Caco-2 (cell line): Measurements from ENCODE around the gene CTDSP2. TPM values are rescaled to one million over a fixed set of nuclear protein-coding genes. Genes with fewer than 3 reads are reported as not detected.

Experiments
- BruUV-seq: library from RNA; stranded (reverse); fragments of 400-500 nt; replicated peaks from 2 replicates; lab custom pipeline; 2021; lab: Mats Ljungman, UMichigan
- CTCF ChIA-PET: fragments of 300-600 bp; sonication (Branson Sonifier 250); formaldehyde crosslinking; loops from one replicate; lab custom pipeline; 2022; ENCODE audit warnings: antibody characterized with exemption; lab: Charles Lee
- POLR2A ChIA-PET: fragments of 300-600 bp; sonication (Branson Sonifier 250); formaldehyde crosslinking; loops from one replicate; lab custom pipeline; 2022; ENCODE audit warnings: antibody characterized with exemption; lab: Charles Lee
- DNase-seq, 2 experiments: peaks; one replicate each; pipeline versions ENCODE4 v3.0.0 to v3.0.0-alpha.2; 2020 to 2022
- H3K27me3 ChIP-seq: replicated peaks from 2 replicates; pipeline ENCODE4 v1.6.0; 2011; ENCODE audit warnings: low read length; ENCODE audit not compliant: control insufficient read depth, insufficient read depth
- H3K36me3 ChIP-seq: 2 replicates; pipeline ENCODE4 v1.5.1; 2011; ENCODE audit warnings: low read length; ENCODE audit not compliant: control insufficient read depth, insufficient read depth
- H3K4me1 ChIP-seq: fragments of 250-450 bp; sonication (Bioruptor Pico); 2 replicates; pipeline ENCODE4 v1.5.1; 2020; ENCODE audit warnings: mild to moderate bottlenecking
- H3K4me3 ChIP-seq: 2 replicates; pipeline ENCODE4 v1.5.1; 2011; ENCODE audit warnings: low read depth, mild to moderate bottlenecking, control low read depth, low read length
- H3K9me3 ChIP-seq: fragments of 250-450 bp; sonication (Bioruptor Pico); 2 replicates; pipeline ENCODE4 v1.5.1; 2020; ENCODE audit warnings: mild to moderate bottlenecking, moderate library complexity
- H3K27ac Mint-ChIP-seq: one replicate; pipeline ENCODE4 v1.8.0; 2022; ENCODE audit warnings: mixed read lengths; ENCODE audit not compliant: unreplicated experiment
- H3K27me3 Mint-ChIP-seq: one replicate; pipeline ENCODE4 v1.8.0; 2022; ENCODE audit warnings: mixed read lengths; ENCODE audit not compliant: insufficient read depth, unreplicated experiment
- H3K36me3 Mint-ChIP-seq: one replicate; pipeline ENCODE4 v1.8.0; 2022; ENCODE audit warnings: mild to moderate bottlenecking, mixed read lengths; ENCODE audit not compliant: insufficient read depth, unreplicated experiment
- H3K4me1 Mint-ChIP-seq: one replicate; pipeline ENCODE4 v1.8.0; 2022; ENCODE audit warnings: low read depth, mixed read lengths; ENCODE audit not compliant: unreplicated experiment
- H3K4me3 Mint-ChIP-seq: one replicate; pipeline ENCODE4 v1.8.0; 2022; ENCODE audit warnings: mild to moderate bottlenecking, moderate library complexity, mixed read lengths; ENCODE audit not compliant: unreplicated experiment
- H3K9me3 Mint-ChIP-seq: one replicate; pipeline ENCODE4 v1.8.0; 2022; ENCODE audit warnings: mixed read lengths; ENCODE audit not compliant: unreplicated experiment
- CTCF ChIP-seq, 2 experiments: fragments of 200-600 bp in 1 of 2; IDR thresholded peaks; 1 replicate in 1 of 2; 2 replicates in 1 of 2; pipeline versions ENCODE4 v1.5.1 to v1.8.0; 2011 to 2022; ENCODE audit warnings: antibody characterized with exemption in 1 of 2, control low read depth in 1 of 2, inconsistent platforms in 1 of 2, low read depth in 1 of 2, low read length in 1 of 2, mild to moderate bottlenecking in 1 of 2, moderate library complexity in 1 of 2; ENCODE audit not compliant: insufficient read depth in 1 of 2, severe bottlenecking in 1 of 2, unreplicated experiment in 1 of 2
- intact Hi-C: fragments of 100-400 bp; cut with micrococcal nuclease; formaldehyde crosslinking; loops from one replicate; pipeline ENCODE4 v1.10.0; 2022; ENCODE audit not compliant: unreplicated experiment
- total RNA-seq: library from RNA; stranded (reverse); gene quantifications from 2 replicates; pipeline ENCODE4 v1.2.3, GENCODE V29; 2022

Gene CTDSP2
- total RNA-seq, 1 experiment from 2014 or later = 117 TPM

DNA sequence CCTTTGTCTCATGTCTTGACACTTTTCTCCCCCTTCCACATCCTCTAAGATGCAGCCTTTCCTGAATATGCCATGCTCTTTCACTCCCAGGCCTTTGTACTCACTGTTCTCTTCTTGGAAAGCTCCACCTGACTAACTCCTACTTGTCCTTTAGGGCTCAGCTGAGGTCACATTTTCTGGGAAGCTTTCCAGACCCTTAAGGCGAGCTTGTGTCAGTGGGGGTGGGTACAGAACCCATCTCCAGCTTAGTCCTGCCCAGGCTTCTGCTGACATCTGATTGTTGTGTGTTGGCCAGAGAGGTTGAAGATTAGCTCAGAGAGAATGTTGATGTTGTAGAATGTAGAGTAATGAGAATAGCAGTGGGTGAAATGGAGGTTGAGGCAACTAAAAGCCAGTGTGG is 66.8 kb downstream of the CTDSP2 start:
- no peak for TF ChIP-seq CTCF (IDR thresholded peaks at IDR 0.05; ENCODE audit: insufficient read depth in 1 of 2, low read depth in 1 of 2, low read length in 1 of 2, severe bottlenecking in 1 of 2, unreplicated experiment in 1 of 2)
- Mint-ChIP-seq H3K36me3 (peaks cover 15% of the 10 kb centered on the region), H3K9me3 (no peaks in the 10 kb centered on the region), H3K27me3 (no peaks in the 10 kb centered on the region), H3K27ac (no peak overlapping the region), H3K4me3 (no peak overlapping the region), H3K4me1 (no peaks in the 10 kb centered on the region)
- Histone ChIP-seq H3K4me3 (no peak overlapping the region), H3K9me3 (no peaks in the 10 kb centered on the region), H3K36me3 (no peaks in the 10 kb centered on the region), H3K27me3 (no peaks in the 10 kb centered on the region), H3K4me1 (no peaks in the 10 kb centered on the region)
- intact Hi-C loops = no loop called here
- BruUV-seq = no TSS peak
- POLR2A ChIA-PET = no interaction called here
- CTCF ChIA-PET = interaction anchor here (1.2 kb wide), 1 partner anchor 20 kb away, joined by 3 read pairs; no protein-coding TSS in a partner anchor
- no peak for DNase-seq

- H3K9me3 Mint-ChIP-seq = no peaks in the 10 kb centered on the region
- BruUV-seq = no TSS peak
- H3K27me3 Mint-ChIP-seq = no peaks in the 10 kb centered on the region
- CTCF ChIA-PET = no interaction called here
- peaks cover 4% of the 10 kb centered on the region; the same call in 1 of the 2 replicates for H3K4me1 ChIP-seq
- no peaks in the 10 kb centered on the region for H3K36me3 ChIP-seq
- intact Hi-C loops = no loop called here
- H3K4me3 Mint-ChIP-seq = no peak overlapping the region
- H3K4me3 ChIP-seq = no peak overlapping the region
- no peak for TF ChIP-seq CTCF (IDR thresholded peaks at IDR 0.05; ENCODE audit: insufficient read depth in 1 of 2, low read depth in 1 of 2, low read length in 1 of 2, severe bottlenecking in 1 of 2, unreplicated experiment in 1 of 2)
- no peaks in the 10 kb centered on the region for H3K9me3 ChIP-seq
- H3K4me1 Mint-ChIP-seq = no peaks in the 10 kb centered on the region
- POLR2A ChIA-PET = no interaction called here
- peaks cover 9% of the 10 kb centered on the region for H3K36me3 Mint-ChIP-seq
- no peak for DNase-seq
- H3K27me3 ChIP-seq = no peaks in the 10 kb centered on the region
- H3K27ac Mint-ChIP-seq = no peak overlapping the region
Measured at GRCh38 chr12:57777911-57778310, 68.6 kb downstream of the CTDSP2 start.

DNA sequence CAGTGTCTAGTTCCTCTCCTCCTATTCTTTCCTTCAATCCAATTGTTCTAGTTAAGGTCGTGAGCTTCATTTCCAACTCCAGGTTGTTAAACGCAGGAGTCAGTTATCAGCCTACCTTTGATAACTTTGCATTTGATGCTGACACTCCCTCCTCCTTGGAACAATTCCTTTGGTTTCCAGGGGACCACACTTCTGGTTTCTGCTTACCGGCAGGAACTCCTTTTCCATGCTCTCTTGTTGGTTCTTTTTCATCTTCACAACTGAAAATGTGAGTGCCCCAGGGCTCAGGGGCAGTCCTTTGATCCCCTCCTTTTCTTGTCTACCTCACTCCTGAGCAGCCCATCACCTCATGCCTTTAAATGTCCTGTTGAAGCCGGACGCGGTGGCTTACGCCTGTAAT is 69.2 kb downstream of the CTDSP2 start:
- H3K27me3 ChIP-seq = no peaks in the 10 kb centered on the region
- intact Hi-C loops = no loop called here
- no peaks in the 10 kb centered on the region for H3K36me3 ChIP-seq
- no peaks in the 10 kb centered on the region for H3K9me3 ChIP-seq
- no peak for DNase-seq
- no peaks in the 10 kb centered on the region for H3K4me1 Mint-ChIP-seq
- no peak overlapping the region for H3K4me3 Mint-ChIP-seq
- no peak for TF ChIP-seq CTCF (IDR thresholded peaks at IDR 0.05; ENCODE audit: insufficient read depth in 1 of 2, low read depth in 1 of 2, low read length in 1 of 2, severe bottlenecking in 1 of 2, unreplicated experiment in 1 of 2)
- peaks cover 4% of the 10 kb centered on the region; the same call in 1 of the 2 replicates for H3K4me1 ChIP-seq
- no TSS peak for BruUV-seq
- H3K27ac Mint-ChIP-seq = no peak overlapping the region
- H3K36me3 Mint-ChIP-seq = peaks cover 4% of the 10 kb centered on the region
- ChIA-PET CTCF (no interaction called here), POLR2A (no interaction called here)
- no peak overlapping the region for H3K4me3 ChIP-seq
- H3K27me3 Mint-ChIP-seq = no peaks in the 10 kb centered on the region
- no peaks in the 10 kb centered on the region for H3K9me3 Mint-ChIP-seq
